Lower leg skin (tissue), 4 donors: ENCODE results near the gene CDK17. TPM values are rescaled to one million over a fixed set of nuclear protein-coding genes. Genes with fewer than 3 reads are reported as not detected.

ENCODE experiments used
- DNase-seq, 2 donors: peaks; one replicate each; pipeline ENCODE4 v3.0.0-alpha.2; 2019; ENCODE audit warnings: low spot score in 2 of 2
- H3K4me3 ChIP-seq: fragments of 200-600 bp; sonication (generic); 2 replicates; pipeline ENCODE4 v1.5.1; 2017; ENCODE audit warnings: mild to moderate bottlenecking, low read depth; ENCODE audit not compliant: poor library complexity, severe bottlenecking
- CTCF ChIP-seq, 3 donors: fragments of 450-650 bp; IDR thresholded peaks; one replicate each; pipeline ENCODE4 v1.5.1; 2016; ENCODE audit warnings: antibody characterized with exemption in 3 of 3, mild to moderate bottlenecking in 3 of 3, moderate library complexity in 2 of 3
- POLR2A ChIP-seq, 2 donors: fragments of 450-650 bp; IDR thresholded peaks; one replicate each; pipeline ENCODE4 v1.6.1; 2016 to 2017; ENCODE audit warnings: antibody characterized with exemption in 2 of 2, mild to moderate bottlenecking in 1 of 2, moderate library complexity in 1 of 2
- WGBS, 2 donors: methylation state at CpG; one replicate each; pipeline ENCODE4 v1.1.5; 2018; 5-methylcytosine and 5-hydroxymethylcytosine counted together
- intact Hi-C: fragments of 100-400 bp; cut with DNase I; formaldehyde crosslinking; loops from one replicate; pipeline ENCODE4 v1.15.0; 2023; ENCODE audit warnings: low total_unique reads
- total RNA-seq, 4 donors: library from RNA; depleted of rRNA; stranded (reverse); fragments of >200 nt; gene quantifications; one replicate each; pipeline ENCODE4 v1.1.0, GENCODE V29; 2016

The CDK17 gene
- total RNA-seq, 4 donors from 2014 or later = 27.3 to 41.9 (median 30.8) TPM

- WGBS, 2 donors = 97% methylated on average over 4 of the region's 4 CpGs
- TF ChIP-seq CTCF (IDR thresholded peaks at IDR 0.05) (no peak), POLR2A (IDR thresholded peaks at IDR 0.05) (no peak)
- DNase-seq = no peak
- no peak overlapping the region for H3K4me3 ChIP-seq
- intact Hi-C loops = no loop called here
Measured at GRCh38 chr12:96297504-96297903, 102.7 kb downstream of the CDK17 start.

GRCh38 chr12:96295532-96296160 is 104.6 kb downstream of the CDK17 start:
- TF ChIP-seq POLR2A (IDR thresholded peaks at IDR 0.05) = no peak
- no peak for TF ChIP-seq CTCF (IDR thresholded peaks at IDR 0.05)
- no peak for DNase-seq
- WGBS, 2 donors = 92 to 94% methylated on average over 6 of the region's 6 CpGs
- intact Hi-C loops = no loop called here
- H3K4me3 ChIP-seq = no peak overlapping the region

GRCh38 chr12:96294831-96295230 is 105.4 kb downstream of the CDK17 start:
- intact Hi-C loops = no loop called here
- TF ChIP-seq CTCF (IDR thresholded peaks at IDR 0.05) = no peak
- TF ChIP-seq POLR2A (IDR thresholded peaks at IDR 0.05) = no peak
- DNase-seq = no peak
- 54 to 62% methylated on average over 3 of the region's 3 CpGs for WGBS, 2 donors
- no peak overlapping the region for H3K4me3 ChIP-seq

GRCh38 chr12:96293093-96293492 is 107.1 kb downstream of the CDK17 start:
- TF ChIP-seq POLR2A (IDR thresholded peaks at IDR 0.05) (no peak), CTCF (IDR thresholded peaks at IDR 0.05) (no peak)
- no peak for DNase-seq
- intact Hi-C loops = no loop called here
- 96 to 100% methylated on average over 2 of the region's 2 CpGs for WGBS, 2 donors
- H3K4me3 ChIP-seq = no peak overlapping the region

- WGBS, 2 donors = 81 to 88% methylated on average over 5 of the region's 5 CpGs
- TF ChIP-seq CTCF (IDR thresholded peaks at IDR 0.05) = no peak
- no peak for TF ChIP-seq POLR2A (IDR thresholded peaks at IDR 0.05)
- no peak for DNase-seq
- H3K4me3 ChIP-seq = no peak overlapping the region
- intact Hi-C loops = no loop called here
Measured at GRCh38 chr12:96289067-96289466, 111.2 kb downstream of the CDK17 start.

- intact Hi-C loops = no loop called here
- no peak for TF ChIP-seq CTCF (IDR thresholded peaks at IDR 0.05)
- no peak for TF ChIP-seq POLR2A (IDR thresholded peaks at IDR 0.05)
- no peak for DNase-seq
- H3K4me3 ChIP-seq = no peak overlapping the region
Measured at GRCh38 chr12:96285158-96285557, 115.1 kb downstream of the CDK17 start.
